HG02938 (cell line): ENCODE measurements around the gene OR8A1.
"Not testable (repeated sequence)": the region's sequence is repeated elsewhere in the genome, so short reads cannot be mapped to it uniquely, and the experiment has no call there.

Experiments
- ATAC-seq: cut with Tn5 transposase; IDR thresholded peaks from one replicate; pipeline ENCODE4 v1.9.1; 2021; ENCODE audit warnings: mild to moderate bottlenecking, moderate library complexity; ENCODE audit not compliant: unreplicated experiment

The OR8A1 gene

GRCh38 chr11:124592627-124593026 is 22.8 kb downstream of the OR8A1 start:
- no peak for ATAC-seq

GRCh38 chr11:124595302-124595701 is 25.5 kb downstream of the OR8A1 start:
- no peak for ATAC-seq

- no peak for ATAC-seq
These were observed 27.8 kb downstream of the OR8A1 start for GRCh38 chr11:124597626-124598025.

- ATAC-seq: no peak
These were observed 31.0 kb downstream of the OR8A1 start for GRCh38 chr11:124600621-124601320.

- no peak for ATAC-seq
These were observed 32.4 kb downstream of the OR8A1 start for GRCh38 chr11:124602193-124602592.

GRCh38 chr11:124602723-124603122 is 32.9 kb downstream of the OR8A1 start:
- ATAC-seq: not testable (repeated sequence)

- no peak for ATAC-seq
These were observed 35.9 kb downstream of the OR8A1 start for GRCh38 chr11:124605719-124606118.

GRCh38 chr11:124608147-124608546 is 38.4 kb downstream of the OR8A1 start:
- no peak for ATAC-seq

GRCh38 chr11:124610295-124610694 is 40.5 kb downstream of the OR8A1 start:
- no peak for ATAC-seq

- ATAC-seq: no peak
These were observed 41.3 kb downstream of the OR8A1 start, which contains the start of gene PANX3 for GRCh38 chr11:124611064-124611463. PANX3 (plus strand) TSS chr11:124611428; CDS start chr11:124611557, 129 bp downstream.

GRCh38 chr11:124612045-124612444 is 42.2 kb downstream of the OR8A1 start:
- no peak for ATAC-seq

- ATAC-seq: no peak
These were observed 42.9 kb downstream of the OR8A1 start for GRCh38 chr11:124612567-124613246.

- no peak for ATAC-seq
These were observed 49.1 kb downstream of the OR8A1 start for GRCh38 chr11:124618863-124619262.
